Thymus (tissue), 11 donors: ENCODE results near the gene PRRC2B. TPM values are rescaled to one million over a fixed set of nuclear protein-coding genes. Genes with fewer than 3 reads are reported as not detected.
"Not testable (repeated sequence)": the region's sequence is repeated elsewhere in the genome, so short reads cannot be mapped to it uniquely, and the experiment has no call there.

Experiments
- DNase-seq, 9 donors: peaks; one replicate each; pipeline ENCODE4 v3.0.0-alpha.2; 2013; ENCODE audit warnings: low spot score in 9 of 9, low read depth in 6 of 9, missing footprints in 1 of 9
- H3K27ac ChIP-seq, 2 donors: one replicate each; pipeline ENCODE4 v1.5.1; 2013; ENCODE audit warnings: control low read depth in 1 of 2, low read depth in 1 of 2, low read length in 1 of 2, mild to moderate bottlenecking in 1 of 2, moderate library complexity in 1 of 2
- H3K27me3 ChIP-seq, 2 donors: one replicate each; pipeline ENCODE4 v1.5.1; 2013; ENCODE audit warnings: low read length in 1 of 2; ENCODE audit not compliant: control insufficient read depth in 2 of 2, insufficient read depth in 1 of 2
- H3K36me3 ChIP-seq, 2 donors: one replicate each; pipeline ENCODE4 v1.5.1; 2013; ENCODE audit warnings: low read length in 1 of 2, mild to moderate bottlenecking in 1 of 2, moderate library complexity in 1 of 2; ENCODE audit not compliant: control insufficient read depth in 2 of 2, insufficient read depth in 2 of 2
- H3K4me1 ChIP-seq, 2 donors: one replicate each; pipeline ENCODE4 v1.5.1; 2013; ENCODE audit warnings: low read length in 2 of 2; ENCODE audit not compliant: control insufficient read depth in 2 of 2, insufficient read depth in 2 of 2
- H3K4me3 ChIP-seq, 2 donors: one replicate each; pipeline ENCODE4 v1.5.1; 2013; ENCODE audit warnings: low read length in 2 of 2, control low read depth in 1 of 2, mild to moderate bottlenecking in 1 of 2
- H3K9me3 ChIP-seq, 2 donors: one replicate each; pipeline ENCODE4 v1.5.1; 2013; ENCODE audit warnings: low read length in 1 of 2, mild to moderate bottlenecking in 1 of 2; ENCODE audit not compliant: control insufficient read depth in 2 of 2, insufficient read depth in 1 of 2
- WGBS: extraction: QIAGEN DNeasy Blood & Tissue Kit; methylation state at CpG from one replicate; pipeline ENCODE4 v1.1.7; 2013; 5-methylcytosine and 5-hydroxymethylcytosine counted together
- polyA plus RNA-seq: library from polyadenylated mRNA; stranded (reverse); fragments of 200-250 nt; gene quantifications from one replicate; pipeline ENCODE4 v1.2.3, GENCODE V29; 2013
- total RNA-seq: library from RNA; stranded (reverse); fragments of 120-200 nt; gene quantifications from one replicate; pipeline ENCODE4 v1.2.4, GENCODE V29; 2013
- donor health status: healthy.

The PRRC2B gene
- total and polyA plus RNA-seq, 2 donors = 23.0 to 73.5 TPM

DNA sequence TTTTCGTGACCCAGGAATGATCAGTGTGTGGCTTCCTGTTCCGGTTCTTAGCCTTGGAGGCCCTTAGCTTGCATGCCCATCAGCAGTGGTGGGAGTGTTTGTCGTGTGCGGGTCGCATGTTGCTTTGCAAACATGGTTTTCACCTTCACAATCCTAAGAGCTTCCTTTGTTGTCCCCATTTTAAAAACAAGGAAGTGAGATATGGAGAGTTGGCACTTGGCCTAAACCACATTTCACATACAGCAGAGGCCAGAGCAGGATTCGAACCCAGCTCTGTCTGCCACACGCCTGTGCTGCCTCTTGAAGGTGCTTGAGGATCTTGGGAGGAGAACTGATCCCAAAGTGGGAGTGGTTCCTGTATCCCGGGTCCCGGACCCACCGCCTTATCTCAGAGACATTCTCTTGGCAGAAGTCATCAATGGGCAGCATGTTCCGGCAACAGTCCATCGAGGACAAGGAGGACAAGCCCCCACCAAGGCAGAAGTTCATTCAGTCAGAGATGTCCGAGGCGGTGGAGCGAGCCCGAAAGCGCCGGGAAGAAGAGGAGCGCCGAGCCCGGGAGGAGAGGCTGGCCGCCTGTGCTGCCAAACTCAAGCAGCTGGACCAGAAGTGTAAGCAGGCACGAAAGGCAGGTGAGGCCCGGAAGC, 70.6 kb downstream of the PRRC2B start:
- WGBS = 96% methylated on average over 24 of the region's 24 CpGs
- DNase-seq = no peak
- H3K4me1 ChIP-seq = no peaks in the 10 kb centered on the region

DNA sequence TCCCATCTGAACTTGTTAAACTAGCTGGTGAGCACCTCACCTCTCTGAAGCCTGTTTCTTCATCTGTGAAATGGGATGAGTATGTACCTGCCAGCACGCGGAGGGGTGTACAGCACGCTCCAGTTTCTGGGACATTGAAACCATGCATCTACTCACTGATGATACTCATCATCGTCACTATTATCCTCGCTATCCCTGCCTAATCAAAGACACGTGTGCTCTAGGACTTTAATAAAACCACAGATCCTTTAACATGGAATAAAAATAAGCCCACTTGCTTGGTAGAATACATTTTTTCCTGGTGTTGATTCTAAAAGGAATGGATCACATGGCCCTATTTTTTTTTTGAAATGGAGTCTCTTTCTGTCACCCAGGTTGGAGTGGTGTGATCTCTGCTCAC, 71.5 kb downstream of the PRRC2B start:
- 98% methylated on average over 6 of the region's 6 CpGs for WGBS
- Histone ChIP-seq H3K27ac (no peak overlapping the region), H3K9me3 (no peaks in the 10 kb centered on the region), H3K36me3 (peaks cover 82 to 92% of the 10 kb centered on the region in 2 donors), H3K27me3 (no peaks in the 10 kb centered on the region), H3K4me3 (no peak overlapping the region), H3K4me1 (no peaks in the 10 kb centered on the region)
- no peak for DNase-seq

More for the DNA sequence above, 70.6 kb downstream of the PRRC2B start:
- no peaks in the 10 kb centered on the region for H3K27me3 ChIP-seq
- H3K36me3 ChIP-seq = peaks cover 82 to 92% of the 10 kb centered on the region in 2 donors
- H3K9me3 ChIP-seq = no peaks in the 10 kb centered on the region
- H3K27ac ChIP-seq = no peak overlapping the region
- no peak overlapping the region for H3K4me3 ChIP-seq

DNA sequence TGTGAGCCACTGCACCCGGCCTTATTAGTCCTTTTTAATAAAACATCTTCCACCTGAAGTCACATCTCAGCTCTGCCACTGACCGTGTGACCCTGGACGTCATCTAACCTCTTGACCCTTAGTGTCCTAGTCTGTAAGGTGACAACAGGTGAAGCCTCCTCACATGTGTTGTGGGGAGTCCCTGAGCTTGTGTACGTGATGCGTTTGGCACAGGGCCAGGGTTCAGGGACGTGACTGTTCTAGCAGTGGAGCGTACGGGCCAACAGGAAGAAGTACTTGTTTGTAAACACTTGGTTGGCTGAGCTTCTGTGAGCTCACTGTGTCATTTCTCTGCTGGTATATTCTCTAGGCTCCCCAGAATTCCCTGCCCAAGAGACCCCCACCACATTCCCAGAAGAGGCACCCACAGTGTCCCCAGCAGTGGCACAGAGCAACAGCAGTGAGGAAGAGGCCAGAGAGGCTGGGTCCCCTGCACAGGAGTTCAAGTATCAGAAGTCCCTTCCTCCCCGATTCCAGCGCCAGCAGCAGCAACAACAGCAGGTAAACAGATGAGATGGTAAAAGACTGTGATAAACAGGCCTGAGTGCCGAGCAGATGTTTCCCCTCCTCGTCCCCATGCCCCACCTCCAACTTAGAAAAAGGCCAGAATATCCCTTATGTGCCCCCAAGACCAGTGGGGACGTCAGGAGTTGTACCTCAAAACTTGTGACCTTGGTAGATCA, 73.5 kb downstream of the PRRC2B start:
- no peak for DNase-seq
- peaks cover 0 to 2% of the 10 kb centered on the region in 2 donors for H3K9me3 ChIP-seq
- no peak overlapping the region for H3K4me3 ChIP-seq
- peaks cover 81 to 93% of the 10 kb centered on the region in 2 donors for H3K36me3 ChIP-seq
- no peaks in the 10 kb centered on the region for H3K4me1 ChIP-seq
- H3K27me3 ChIP-seq = no peaks in the 10 kb centered on the region
- 95% methylated on average over 13 of the region's 13 CpGs for WGBS
- H3K27ac ChIP-seq = no peak overlapping the region

DNA sequence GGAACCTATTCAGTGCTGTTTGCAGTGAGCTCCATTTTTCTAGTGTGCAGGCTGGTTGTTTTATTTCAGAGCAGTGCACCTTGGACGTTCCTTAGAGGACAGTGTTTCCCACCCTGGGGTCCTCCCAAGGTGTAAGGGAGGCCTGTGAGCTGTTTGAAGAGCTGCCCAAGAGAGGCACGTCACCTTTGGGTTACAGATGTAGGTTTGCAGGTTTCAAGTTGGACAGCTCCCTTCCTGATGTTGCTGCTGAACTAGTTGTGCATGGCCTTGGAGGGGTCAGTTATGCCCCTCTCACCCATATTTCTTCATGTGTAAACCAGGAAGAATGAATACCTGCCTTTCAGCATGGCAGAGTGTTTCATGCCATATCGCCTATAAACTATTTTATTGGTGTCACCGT, 74.1 kb downstream of the PRRC2B start:
- no peak for DNase-seq
- Histone ChIP-seq H3K27ac (no peak overlapping the region), H3K4me3 (no peak overlapping the region), H3K9me3 (peaks cover 0 to 2% of the 10 kb centered on the region in 2 donors), H3K36me3 (peaks cover 80 to 93% of the 10 kb centered on the region in 2 donors), H3K27me3 (no peaks in the 10 kb centered on the region), H3K4me1 (no peaks in the 10 kb centered on the region)
- WGBS = 96% methylated on average over 4 of the region's 4 CpGs

DNA sequence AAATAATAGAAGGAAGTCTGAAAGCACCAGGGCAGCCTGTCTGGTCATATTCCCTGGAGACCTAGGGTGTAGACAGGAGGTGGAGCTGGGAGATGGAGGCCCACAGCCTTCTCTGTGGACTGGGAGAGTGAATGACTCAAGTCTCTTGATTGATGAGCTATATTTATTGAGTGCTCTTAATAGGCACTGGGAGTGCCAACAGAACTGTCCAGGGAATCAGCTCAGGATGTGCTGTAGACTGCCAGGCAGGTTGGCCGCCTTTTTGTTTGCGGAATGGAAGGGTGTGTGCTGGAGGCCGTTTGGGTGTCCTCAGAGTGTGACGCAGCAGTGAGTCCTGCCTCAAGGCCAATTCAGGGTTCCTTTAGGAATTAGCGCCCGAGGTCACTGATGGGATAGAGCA, 75.5 kb downstream of the PRRC2B start:
- no peak for DNase-seq
- H3K27me3 ChIP-seq = no peaks in the 10 kb centered on the region
- 98% methylated on average over 6 of the region's 6 CpGs for WGBS
- peaks cover 0 to 2% of the 10 kb centered on the region in 2 donors for H3K9me3 ChIP-seq
- H3K4me1 ChIP-seq = no peaks in the 10 kb centered on the region
- no peak overlapping the region for H3K27ac ChIP-seq
- H3K4me3 ChIP-seq = no peak overlapping the region
- peaks cover 82 to 94% of the 10 kb centered on the region in 2 donors for H3K36me3 ChIP-seq

DNA sequence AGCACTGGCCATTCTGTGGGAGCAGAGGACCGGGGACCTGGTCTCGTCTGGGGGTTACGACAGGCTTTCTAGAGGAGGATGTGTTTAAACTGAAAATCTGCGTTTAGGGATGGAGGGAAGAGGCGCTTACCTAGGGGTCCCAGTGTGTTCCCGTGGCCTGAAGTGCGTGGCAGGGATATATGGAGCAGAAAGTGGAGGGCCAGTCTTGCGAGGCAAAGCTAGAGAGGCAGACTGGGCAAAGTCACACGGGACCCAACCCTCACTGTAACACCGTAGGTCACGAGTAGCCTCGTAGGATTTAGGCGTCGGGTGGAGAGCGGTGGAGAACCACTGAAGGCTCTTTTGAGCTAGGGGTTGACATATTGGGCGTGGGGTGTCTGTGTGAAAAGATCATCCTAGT, 76.1 kb downstream of the PRRC2B start:
- Histone ChIP-seq H3K4me3 (no peak overlapping the region), H3K27me3 (no peaks in the 10 kb centered on the region), H3K27ac (no peak overlapping the region), H3K9me3 (peaks cover 0 to 2% of the 10 kb centered on the region in 2 donors), H3K36me3 (peaks cover 82 to 94% of the 10 kb centered on the region in 2 donors), H3K4me1 (no peaks in the 10 kb centered on the region)
- DNase-seq = no peak
- WGBS = 98% methylated on average over 16 of the region's 16 CpGs

DNA sequence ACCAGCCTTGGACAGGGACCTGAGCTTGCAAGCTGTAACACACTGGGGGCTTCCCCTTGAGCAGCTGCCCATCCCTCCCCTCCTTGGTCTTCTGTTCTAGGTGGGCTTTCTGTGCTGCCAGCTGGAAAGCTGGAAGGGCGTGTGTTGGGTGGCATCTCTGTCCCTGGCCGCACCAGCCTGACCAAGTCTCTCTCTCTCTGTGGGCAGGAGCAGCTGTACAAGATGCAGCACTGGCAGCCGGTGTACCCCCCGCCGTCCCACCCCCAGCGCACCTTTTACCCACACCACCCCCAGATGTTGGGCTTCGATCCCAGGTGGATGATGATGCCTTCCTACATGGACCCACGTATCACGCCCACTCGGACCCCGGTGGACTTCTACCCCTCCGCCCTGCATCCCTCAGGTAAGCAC, 76.7 kb downstream of the PRRC2B start:
- Histone ChIP-seq H3K27ac (no peak overlapping the region), H3K9me3 (peaks cover 0 to 2% of the 10 kb centered on the region in 2 donors), H3K4me1 (no peaks in the 10 kb centered on the region), H3K27me3 (no peaks in the 10 kb centered on the region), H3K4me3 (no peak overlapping the region), H3K36me3 (peaks cover 82 to 95% of the 10 kb centered on the region in 2 donors)
- 98% methylated on average over 12 of the region's 12 CpGs for WGBS
- DNase-seq = no peak

DNA sequence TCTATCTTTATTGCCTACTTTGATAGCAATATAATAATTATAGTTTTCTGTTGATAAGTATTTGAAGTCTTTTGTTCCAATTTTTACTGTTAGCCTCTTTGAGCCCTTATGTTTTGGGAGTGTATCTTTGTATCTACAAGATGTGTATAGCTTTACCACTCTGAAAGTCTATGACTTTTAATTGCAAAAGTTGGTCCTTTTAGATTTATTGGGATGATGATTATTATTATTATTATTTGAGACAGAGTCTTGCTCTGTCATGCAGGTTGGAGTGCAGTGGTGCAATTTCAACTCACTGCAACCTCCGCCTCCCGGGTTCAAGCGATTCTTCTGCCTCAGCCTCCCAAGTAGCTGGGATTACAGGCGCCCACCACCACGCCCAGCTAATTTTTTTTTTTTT, 78.2 kb downstream of the PRRC2B start:
- DNase-seq, H3K4me1 ChIP-seq, H3K4me3 ChIP-seq, H3K27ac ChIP-seq, H3K9me3 ChIP-seq, H3K27me3 ChIP-seq: not testable (repeated sequence)
- WGBS = 94% methylated on average over 5 of the region's 5 CpGs
- H3K36me3 ChIP-seq = peaks cover 85 to 97% of the 10 kb centered on the region in 2 donors

DNA sequence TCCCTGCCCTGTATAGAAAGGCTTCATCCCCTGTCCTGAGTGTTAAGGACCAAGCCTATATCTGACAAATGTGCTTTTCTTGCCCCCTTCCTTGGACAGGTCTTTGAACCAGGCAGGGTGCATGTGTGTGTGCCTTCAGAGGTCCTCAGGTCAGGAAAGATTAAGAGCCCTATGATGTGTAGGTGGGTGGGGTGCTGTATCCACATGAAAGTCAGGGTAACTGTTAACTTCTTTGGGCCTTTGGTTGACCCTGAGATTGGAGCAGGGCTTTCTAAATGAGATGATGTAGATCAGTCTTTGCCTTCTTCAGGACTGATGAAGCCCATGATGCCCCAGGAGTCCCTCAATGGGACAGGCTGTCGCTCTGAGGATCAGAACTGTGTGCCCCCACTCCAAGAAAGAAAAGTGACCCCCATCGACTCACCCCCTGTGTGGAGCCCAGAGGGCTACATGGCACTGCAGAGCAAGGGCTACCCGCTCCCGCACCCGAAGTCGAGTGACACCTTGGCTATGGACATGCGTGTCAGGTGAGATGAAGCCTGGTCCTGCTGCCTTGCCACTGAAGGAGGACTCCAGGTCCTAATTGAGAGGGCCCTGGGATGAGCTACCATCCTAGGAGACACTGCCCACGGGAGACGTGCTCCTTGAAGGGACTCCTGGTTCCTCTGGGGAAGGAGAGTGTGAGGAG, 79.5 kb downstream of the PRRC2B start:
- no peaks in the 10 kb centered on the region for H3K27me3 ChIP-seq
- WGBS = 99% methylated on average over 9 of the region's 9 CpGs
- no peak overlapping the region for H3K4me3 ChIP-seq
- no peak overlapping the region for H3K27ac ChIP-seq
- peaks cover 0 to 3% of the 10 kb centered on the region in 2 donors for H3K9me3 ChIP-seq
- peaks cover 85 to 97% of the 10 kb centered on the region in 2 donors for H3K36me3 ChIP-seq
- DNase-seq = no peak
- no peaks in the 10 kb centered on the region for H3K4me1 ChIP-seq
